OCI-LY7 (cell line): ENCODE data around the gene ADGRG3. TPM values are rescaled to one million over a fixed set of nuclear protein-coding genes. Genes with fewer than 3 reads are reported as not detected.

Source experiments
- BruUV-seq: library from RNA; stranded (reverse); fragments of 400-500 nt; replicated peaks from 2 replicates; lab custom pipeline; 2021; lab: Mats Ljungman, UMichigan
- CTCF ChIA-PET: fragments of 300-600 bp; sonication (Branson Sonifier 250); formaldehyde crosslinking; loops from one replicate; lab custom pipeline; 2022; ENCODE audit warnings: antibody characterized with exemption; ENCODE audit not compliant: unreplicated experiment; lab: Charles Lee
- POLR2A ChIA-PET: fragments of 300-600 bp; sonication (Branson Sonifier 250); formaldehyde crosslinking; loops from one replicate; lab custom pipeline; 2022; ENCODE audit warnings: antibody characterized with exemption; lab: Charles Lee
- DNase-seq: peaks from one replicate; pipeline ENCODE4 v3.0.0-alpha.2; 2015; ENCODE audit warnings: low spot score
- H2AFZ ChIP-seq: fragments of 200-600 bp; sonication (generic), shearing (Covaris generic); 2 replicates; pipeline ENCODE4 v1.6.1; 2014; ENCODE audit warnings: mild to moderate bottlenecking, antibody characterized with exemption, low read length, moderate library complexity
- H3K27ac ChIP-seq: fragments of 200-600 bp; sonication (generic); 2 replicates; pipeline ENCODE4 v1.5.1; 2014; ENCODE audit warnings: mixed run types, low read depth, mild to moderate bottlenecking, moderate library complexity, low read length, inconsistent platforms; ENCODE audit not compliant: poor library complexity, severe bottlenecking
- H3K36me3 ChIP-seq: fragments of 200-600 bp; sonication (generic); 2 replicates; pipeline ENCODE4 v1.6.1; 2014; ENCODE audit warnings: mild to moderate bottlenecking, antibody characterized with exemption, low read length, moderate library complexity, mixed read lengths; ENCODE audit not compliant: insufficient read depth
- H3K4me1 ChIP-seq: fragments of 200-600 bp; sonication (generic); 2 replicates; pipeline ENCODE4 v1.5.1; 2014; ENCODE audit warnings: mild to moderate bottlenecking, low read length; ENCODE audit not compliant: insufficient read depth, poor library complexity, severe bottlenecking
- H3K4me2 ChIP-seq: fragments of 200-600 bp; sonication (generic); 2 replicates; pipeline ENCODE4 v1.6.1; 2014; ENCODE audit warnings: mild to moderate bottlenecking, low read length
- H3K4me3 ChIP-seq: fragments of 200-600 bp; sonication (generic); 2 replicates; pipeline ENCODE4 v1.5.1; 2014; ENCODE audit warnings: mild to moderate bottlenecking, low read depth, low read length; ENCODE audit not compliant: poor library complexity, severe bottlenecking
- H3K79me2 ChIP-seq: fragments of 200-600 bp; sonication (generic); 2 replicates; pipeline ENCODE4 v1.6.1; 2016; ENCODE audit warnings: low read depth, mild to moderate bottlenecking, low read length, moderate library complexity, mixed read lengths; ENCODE audit not compliant: insufficient read depth
- H3K9me2 ChIP-seq: fragments of 200-600 bp; sonication (generic); 2 replicates; pipeline ENCODE4 v1.6.1; 2016; ENCODE audit warnings: mild to moderate bottlenecking, low read length, mixed read lengths; ENCODE audit not compliant: insufficient read depth
- H3K9me3 ChIP-seq: fragments of 200-600 bp; sonication (generic); 2 replicates; pipeline ENCODE4 v1.6.1; 2014; ENCODE audit warnings: mild to moderate bottlenecking, mixed run types, low read length, mixed read lengths
- H4K20me1 ChIP-seq: fragments of 200-600 bp; sonication (generic); 2 replicates; pipeline ENCODE4 v1.6.1; 2014; ENCODE audit warnings: mild to moderate bottlenecking, antibody characterized with exemption, low read length, moderate library complexity, mixed read lengths; ENCODE audit not compliant: insufficient read depth
- EZH2phosphoT487 ChIP-seq: fragments of 200-600 bp; sonication (generic); IDR thresholded peaks from 2 replicates; pipeline ENCODE4 v1.6.1; 2018; ENCODE audit warnings: low read depth, borderline replicate concordance, mild to moderate bottlenecking, mixed run types, antibody characterized with exemption, low read length, moderate library complexity, mixed read lengths
- intact Hi-C: fragments of 100-400 bp; cut with micrococcal nuclease; formaldehyde crosslinking; loops from one replicate; pipeline ENCODE4 v1.10.0; 2022; ENCODE audit not compliant: unreplicated experiment
- total RNA-seq, 2 experiments: library from RNA; depleted of rRNA in 1 of 2; stranded (reverse); fragments of >200 nt in 1 of 2; shearing (Covaris generic) in 1 of 2; gene quantifications; 2 replicates each; pipeline ENCODE4 v1.2.3, GENCODE V29; 2014 to 2022
- TF ChIP-seq, protein P1 (sequence below): fragments of 200-600 bp; sonication (generic); conservative IDR thresholded peaks from 2 replicates; pipeline ENCODE4 v1.5.1; 2014; ENCODE audit warnings: mild to moderate bottlenecking, antibody characterized with exemption, low read length, moderate library complexity, mixed read lengths

ADGRG3 gene
- total RNA-seq, 2 experiments from 2014 or later: not detected

DNA sequence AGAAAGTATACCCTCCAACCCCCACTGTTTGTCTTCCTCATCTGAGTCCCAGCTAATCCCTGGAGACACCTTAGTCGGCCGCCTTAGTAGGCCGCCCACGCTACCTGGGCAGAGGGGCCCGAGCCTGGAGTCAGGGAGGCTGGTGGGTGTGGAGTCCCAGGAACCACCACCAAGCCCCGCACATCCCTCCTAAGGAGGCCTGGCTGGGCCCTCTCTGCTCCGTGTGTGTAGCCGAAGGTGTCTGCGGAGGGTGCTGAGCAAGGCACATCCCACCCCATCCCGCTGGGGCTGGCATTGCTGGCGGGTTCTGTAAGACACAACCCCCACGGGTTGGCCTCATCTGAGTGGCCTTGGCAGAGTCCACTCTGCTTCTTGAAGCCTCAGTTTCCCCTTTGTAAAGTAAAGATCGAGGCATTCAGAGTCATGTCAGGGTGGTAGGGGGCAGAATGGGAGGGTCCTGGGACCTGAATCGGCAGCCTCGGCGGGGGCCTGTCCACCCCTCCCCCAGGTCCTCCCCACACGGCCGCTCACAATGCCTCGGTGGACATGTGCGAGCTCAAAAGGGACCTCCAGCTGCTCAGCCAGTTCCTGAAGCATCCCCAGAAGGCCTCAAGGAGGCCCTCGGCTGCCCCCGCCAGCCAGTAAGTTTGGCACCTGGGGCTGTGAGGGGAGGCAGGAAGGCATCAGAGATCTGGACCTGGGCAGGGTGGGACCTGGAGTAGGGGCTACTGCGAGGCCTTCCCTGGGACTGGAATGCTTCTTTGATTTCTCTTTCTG, 15.2 kb upstream of the ADGRG3 start:
- Histone ChIP-seq H2AFZ (no peak overlapping the region), H3K4me3 (no peak overlapping the region), H3K4me1 (no peaks in the 10 kb centered on the region), H3K36me3 (no peaks in the 10 kb centered on the region), H3K79me2 (no peaks in the 10 kb centered on the region), H3K9me2 (no peaks in the 10 kb centered on the region), H3K27ac (no peak overlapping the region), H4K20me1 (peaks cover 4% of the 10 kb centered on the region; the same call in 1 of the 2 replicates), H3K4me2 (no peak overlapping the region), H3K9me3 (no peaks in the 10 kb centered on the region)
- TF ChIP-seq, protein P1, sequence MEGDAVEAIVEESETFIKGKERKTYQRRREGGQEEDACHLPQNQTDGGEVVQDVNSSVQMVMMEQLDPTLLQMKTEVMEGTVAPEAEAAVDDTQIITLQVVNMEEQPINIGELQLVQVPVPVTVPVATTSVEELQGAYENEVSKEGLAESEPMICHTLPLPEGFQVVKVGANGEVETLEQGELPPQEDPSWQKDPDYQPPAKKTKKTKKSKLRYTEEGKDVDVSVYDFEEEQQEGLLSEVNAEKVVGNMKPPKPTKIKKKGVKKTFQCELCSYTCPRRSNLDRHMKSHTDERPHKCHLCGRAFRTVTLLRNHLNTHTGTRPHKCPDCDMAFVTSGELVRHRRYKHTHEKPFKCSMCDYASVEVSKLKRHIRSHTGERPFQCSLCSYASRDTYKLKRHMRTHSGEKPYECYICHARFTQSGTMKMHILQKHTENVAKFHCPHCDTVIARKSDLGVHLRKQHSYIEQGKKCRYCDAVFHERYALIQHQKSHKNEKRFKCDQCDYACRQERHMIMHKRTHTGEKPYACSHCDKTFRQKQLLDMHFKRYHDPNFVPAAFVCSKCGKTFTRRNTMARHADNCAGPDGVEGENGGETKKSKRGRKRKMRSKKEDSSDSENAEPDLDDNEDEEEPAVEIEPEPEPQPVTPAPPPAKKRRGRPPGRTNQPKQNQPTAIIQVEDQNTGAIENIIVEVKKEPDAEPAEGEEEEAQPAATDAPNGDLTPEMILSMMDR: no peak
- TF ChIP-seq EZH2phosphoT487: no peak
- CTCF ChIA-PET: interaction anchor here (1.2 kb wide), 1 partner anchor 382 kb away, joined by 3 read pairs; no protein-coding TSS in a partner anchor
- no peak for DNase-seq
- intact Hi-C loops: no loop called here
- no TSS peak for BruUV-seq
- POLR2A ChIA-PET: no interaction called here

DNA sequence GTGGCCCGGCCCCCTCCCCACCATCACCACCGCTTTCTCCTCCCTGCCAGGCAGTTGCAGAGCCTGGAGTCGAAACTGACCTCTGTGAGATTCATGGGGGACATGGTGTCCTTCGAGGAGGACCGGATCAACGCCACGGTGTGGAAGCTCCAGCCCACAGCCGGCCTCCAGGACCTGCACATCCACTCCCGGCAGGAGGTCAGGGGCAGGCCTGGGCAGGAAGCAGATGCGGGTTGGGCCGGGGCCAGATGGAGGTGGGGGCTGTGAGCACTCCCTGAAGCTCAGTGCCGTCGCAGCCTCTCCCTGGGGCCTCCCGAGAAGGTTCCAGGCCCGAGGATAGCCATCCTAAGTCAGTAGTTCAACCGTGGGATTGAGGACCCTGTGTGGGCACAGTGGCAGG, 14.2 kb upstream of the ADGRG3 start:
- CTCF ChIA-PET: no interaction called here
- POLR2A ChIA-PET: no interaction called here
- no TSS peak for BruUV-seq
- Histone ChIP-seq H2AFZ (no peak overlapping the region), H3K4me3 (no peak overlapping the region), H3K9me3 (no peaks in the 10 kb centered on the region), H3K27ac (no peak overlapping the region), H3K4me2 (no peak overlapping the region), H4K20me1 (no peaks in the 10 kb centered on the region), H3K79me2 (no peaks in the 10 kb centered on the region), H3K9me2 (no peaks in the 10 kb centered on the region), H3K36me3 (no peaks in the 10 kb centered on the region), H3K4me1 (no peaks in the 10 kb centered on the region)
- intact Hi-C loops: no loop called here
- TF ChIP-seq EZH2phosphoT487: no peak
- TF ChIP-seq, protein P1: no peak
- DNase-seq: no peak

DNA sequence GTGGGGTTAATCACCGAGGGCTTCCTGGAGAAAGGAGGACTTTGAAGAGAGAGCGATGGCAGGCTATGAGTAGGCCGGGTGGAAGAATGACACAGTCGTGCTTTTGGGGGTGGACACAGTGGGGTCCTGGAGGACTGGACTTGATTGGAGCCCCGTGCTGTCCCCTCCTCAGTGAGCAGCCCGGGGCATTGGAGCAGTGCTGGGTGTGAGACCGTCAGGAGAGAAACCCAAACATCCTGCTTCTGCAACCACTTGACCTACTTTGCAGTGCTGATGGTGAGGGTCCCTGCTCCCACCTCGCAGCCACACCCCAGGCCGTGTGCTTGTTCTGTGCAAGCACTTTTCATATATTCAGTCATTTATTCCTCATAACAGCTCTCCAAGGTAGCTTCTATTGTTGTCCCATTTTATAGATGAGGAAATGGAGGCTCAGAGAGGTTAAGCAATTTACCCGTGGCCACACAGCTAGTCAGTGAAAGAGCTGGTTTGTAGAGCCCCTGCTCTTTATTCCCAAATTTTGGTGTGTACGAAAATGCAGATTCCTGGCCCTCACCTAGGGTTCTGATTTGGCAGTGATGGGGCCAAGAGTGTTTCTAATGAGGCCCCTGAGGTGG, 11.7 kb upstream of the ADGRG3 start:
- H3K27ac ChIP-seq: no peak overlapping the region
- ChIA-PET CTCF (no interaction called here), POLR2A (no interaction called here)
- H3K4me1 ChIP-seq: no peaks in the 10 kb centered on the region
- no peaks in the 10 kb centered on the region for H3K9me3 ChIP-seq
- no TSS peak for BruUV-seq
- intact Hi-C loops: no loop called here
- H3K9me2 ChIP-seq: no peaks in the 10 kb centered on the region
- H3K4me2 ChIP-seq: no peak overlapping the region
- TF ChIP-seq EZH2phosphoT487: no peak
- TF ChIP-seq, protein P1: no peak
- no peak for DNase-seq
- H3K79me2 ChIP-seq: no peaks in the 10 kb centered on the region
- no peaks in the 10 kb centered on the region for H4K20me1 ChIP-seq
- H3K4me3 ChIP-seq: no peak overlapping the region
- no peak overlapping the region for H2AFZ ChIP-seq
- no peaks in the 10 kb centered on the region for H3K36me3 ChIP-seq
